Measurements from ENCODE around the gene MYO3B.

DNA sequence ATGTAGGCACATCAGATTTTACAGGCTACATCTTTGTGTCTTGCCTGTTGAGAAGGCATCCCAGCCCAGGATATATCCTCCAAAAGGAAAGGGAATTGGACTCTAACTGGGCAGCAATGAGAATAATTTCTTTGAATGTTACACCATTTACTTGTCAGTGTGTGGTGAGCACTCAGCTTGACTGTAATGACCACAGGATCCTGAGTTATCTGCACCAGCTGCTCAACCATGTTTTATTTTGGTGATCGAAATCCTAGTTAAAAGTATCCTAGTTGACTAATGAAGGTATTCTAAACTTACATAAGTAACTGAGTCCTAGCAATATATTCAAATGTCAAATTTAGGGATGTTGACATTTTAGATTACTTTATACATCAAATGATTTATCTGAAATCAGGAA, 123.0 kb downstream of the MYO3B start:
- TF ChIP-seq, protein P1, sequence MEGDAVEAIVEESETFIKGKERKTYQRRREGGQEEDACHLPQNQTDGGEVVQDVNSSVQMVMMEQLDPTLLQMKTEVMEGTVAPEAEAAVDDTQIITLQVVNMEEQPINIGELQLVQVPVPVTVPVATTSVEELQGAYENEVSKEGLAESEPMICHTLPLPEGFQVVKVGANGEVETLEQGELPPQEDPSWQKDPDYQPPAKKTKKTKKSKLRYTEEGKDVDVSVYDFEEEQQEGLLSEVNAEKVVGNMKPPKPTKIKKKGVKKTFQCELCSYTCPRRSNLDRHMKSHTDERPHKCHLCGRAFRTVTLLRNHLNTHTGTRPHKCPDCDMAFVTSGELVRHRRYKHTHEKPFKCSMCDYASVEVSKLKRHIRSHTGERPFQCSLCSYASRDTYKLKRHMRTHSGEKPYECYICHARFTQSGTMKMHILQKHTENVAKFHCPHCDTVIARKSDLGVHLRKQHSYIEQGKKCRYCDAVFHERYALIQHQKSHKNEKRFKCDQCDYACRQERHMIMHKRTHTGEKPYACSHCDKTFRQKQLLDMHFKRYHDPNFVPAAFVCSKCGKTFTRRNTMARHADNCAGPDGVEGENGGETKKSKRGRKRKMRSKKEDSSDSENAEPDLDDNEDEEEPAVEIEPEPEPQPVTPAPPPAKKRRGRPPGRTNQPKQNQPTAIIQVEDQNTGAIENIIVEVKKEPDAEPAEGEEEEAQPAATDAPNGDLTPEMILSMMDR (IDR thresholded peaks at IDR 0.05; ENCODE audit: control extremely low read depth in 1 of 3, insufficient read depth in 1 of 3, low read depth in 1 of 3, low read length in 3 of 3): no peak
- no peak for TF ChIP-seq FOSL1 (IDR thresholded peaks at IDR 0.05; ENCODE audit: insufficient read depth, low read depth, low read length)
- TF ChIP-seq JUND (IDR thresholded peaks at IDR 0.05; ENCODE audit: low read length): no peak
- no peak for TF ChIP-seq JUN (IDR thresholded peaks at IDR 0.05; ENCODE audit: low read depth, low read length)
- TF ChIP-seq TCF12 (IDR thresholded peaks at IDR 0.05; ENCODE audit: low read depth, low read length): no peak
- TF ChIP-seq NRF1 (IDR thresholded peaks at IDR 0.05; ENCODE audit: low read depth, low read length): no peak
- TF ChIP-seq BRCA1 (IDR thresholded peaks at IDR 0.05; ENCODE audit: low read depth, low read length): no peak
